SK-N-SH treated with all-trans-retinoic acid at 6 μM for 48 hours (cell line): ENCODE measurements around the gene NUP62CL.

ENCODE experiments used
- ATAC-seq: fragments of 200-7000 bp; cut with Tn5 transposase; 3 replicates; pipeline ENCODE4 v1.9.1; 2020; ENCODE audit warnings: mild to moderate bottlenecking, moderate library complexity
- BACH2 ChIP-seq: fragments of 250-450 bp; sonication (Bioruptor Pico); IDR thresholded peaks from 2 replicates; pipeline ENCODE4 v1.9.0; 2021; ENCODE audit warnings: mild to moderate bottlenecking, borderline replicate concordance
- ESRRG ChIP-seq: fragments of 250-450 bp; sonication (Bioruptor Pico); IDR thresholded peaks from 2 replicates; pipeline ENCODE4 v1.6.1; 2021; ENCODE audit warnings: mild to moderate bottlenecking
- GLIS3 ChIP-seq: fragments of 250-450 bp; sonication (Bioruptor Pico); IDR thresholded peaks from 2 replicates; pipeline ENCODE4 v1.5.0; 2020; ENCODE audit warnings: mild to moderate bottlenecking, moderate library complexity
- ISL1 ChIP-seq: fragments of 250-450 bp; sonication (Bioruptor Pico); IDR thresholded peaks from 2 replicates; pipeline ENCODE4 v2.1.2; 2022; ENCODE audit warnings: mild to moderate bottlenecking, moderate library complexity
- OSR1 ChIP-seq: fragments of 250-450 bp; sonication (Bioruptor Pico); IDR thresholded peaks from 2 replicates; pipeline ENCODE4 v1.8.0; 2022; ENCODE audit warnings: moderate library complexity, mild to moderate bottlenecking, inconsistent platforms
- PPARA ChIP-seq: fragments of 250-450 bp; sonication (Bioruptor Pico); IDR thresholded peaks from 2 replicates; pipeline ENCODE4 v1.5.0; 2020; ENCODE audit warnings: mild to moderate bottlenecking, borderline replicate concordance
- RARB ChIP-seq: fragments of 250-450 bp; sonication (Bioruptor Pico); IDR thresholded peaks from 2 replicates; pipeline ENCODE4 v1.8.0; 2021; ENCODE audit warnings: mild to moderate bottlenecking, moderate library complexity
- SNAI2 ChIP-seq: fragments of 250-450 bp; sonication (Bioruptor Pico); IDR thresholded peaks from 2 replicates; pipeline ENCODE4 v1.5.0; 2020; ENCODE audit warnings: mild to moderate bottlenecking, moderate library complexity
- TCF4 ChIP-seq: fragments of 250-450 bp; sonication (Bioruptor Pico); IDR thresholded peaks from 2 replicates; pipeline ENCODE4 v1.8.0; 2021; ENCODE audit warnings: mild to moderate bottlenecking, moderate library complexity, borderline replicate concordance
- TOX ChIP-seq: fragments of 250-450 bp; sonication (Bioruptor Pico); IDR thresholded peaks from 2 replicates; pipeline ENCODE4 v1.8.0; 2021; ENCODE audit warnings: mild to moderate bottlenecking, moderate library complexity, borderline replicate concordance
- ZC3H10 ChIP-seq: fragments of 250-450 bp; sonication (Bioruptor Pico); IDR thresholded peaks from 2 replicates; pipeline ENCODE4 v1.5.1; 2021; ENCODE audit warnings: mild to moderate bottlenecking, moderate library complexity
- ZFP3 ChIP-seq: fragments of 250-450 bp; sonication (Bioruptor Pico); IDR thresholded peaks from 2 replicates; pipeline ENCODE4 v1.5.0; 2020; ENCODE audit warnings: mild to moderate bottlenecking, moderate library complexity
- ZFP30 ChIP-seq: fragments of 450-650 bp; formaldehyde crosslinking; IDR thresholded peaks from 2 replicates; pipeline ENCODE4 v1.5.0; 2022; ENCODE audit warnings: mild to moderate bottlenecking, moderate library complexity
- ZNF565 ChIP-seq: fragments of 450-650 bp; formaldehyde crosslinking; conservative IDR thresholded peaks from 2 replicates; pipeline ENCODE4 v1.5.0; 2020; ENCODE audit warnings: low read depth, mild to moderate bottlenecking, moderate library complexity
- ZNF70 ChIP-seq: fragments of 450-650 bp; formaldehyde crosslinking; IDR thresholded peaks from 2 replicates; pipeline ENCODE4 v1.5.0; 2020; ENCODE audit warnings: mild to moderate bottlenecking, moderate library complexity
- ZNF8 ChIP-seq: fragments of 450-650 bp; formaldehyde crosslinking; IDR thresholded peaks from 2 replicates; pipeline ENCODE4 v1.5.0; 2020; ENCODE audit warnings: mild to moderate bottlenecking, moderate library complexity
- TF ChIP-seq, protein P1 (sequence below): fragments of 250-450 bp; sonication (Bioruptor Pico); IDR thresholded peaks from 2 replicates; pipeline ENCODE4 v1.5.1; 2020; ENCODE audit warnings: low read depth, mild to moderate bottlenecking, moderate library complexity
- TF ChIP-seq, protein P2 (sequence below): fragments of 250-450 bp; sonication (Bioruptor Pico); IDR thresholded peaks from 2 replicates; pipeline ENCODE4 v1.5.0; 2020; ENCODE audit warnings: mild to moderate bottlenecking, moderate library complexity
- TF ChIP-seq, protein P3 (sequence below): fragments of 250-450 bp; sonication (Bioruptor Pico); IDR thresholded peaks from 2 replicates; pipeline ENCODE4 v1.8.0; 2020; ENCODE audit warnings: mild to moderate bottlenecking, moderate library complexity, borderline replicate concordance
- TF ChIP-seq, protein P4 (sequence below): fragments of 250-450 bp; sonication (Bioruptor Pico); IDR thresholded peaks from 2 replicates; pipeline ENCODE4 v1.5.1; 2021; ENCODE audit warnings: mild to moderate bottlenecking, moderate library complexity
- TF ChIP-seq, protein P5 (sequence below): fragments of 250-450 bp; sonication (Bioruptor Pico); IDR thresholded peaks from 2 replicates; pipeline ENCODE4 v1.8.0; 2021; ENCODE audit warnings: low read depth, mild to moderate bottlenecking, moderate library complexity, borderline replicate concordance

NUP62CL gene

DNA sequence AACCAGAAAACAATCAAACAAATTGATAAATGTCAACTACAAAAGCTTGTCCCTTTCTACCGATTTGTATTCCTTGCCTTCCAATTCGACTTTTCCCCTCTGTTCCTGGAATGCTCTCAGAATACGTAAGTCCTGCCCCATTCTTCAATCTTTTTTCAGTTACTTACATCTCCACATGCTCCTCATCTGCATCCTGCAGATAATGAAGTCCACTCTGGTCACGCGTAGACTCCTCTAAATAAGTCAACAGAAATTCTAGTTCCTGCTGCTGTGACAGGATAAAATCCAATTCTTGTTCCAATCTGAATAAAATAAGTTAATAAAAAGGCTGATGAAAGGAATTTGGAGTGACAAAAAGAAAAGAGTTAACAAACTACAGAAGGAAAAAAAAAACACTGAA, 53.2 kb downstream of the NUP62CL start:
- TF ChIP-seq PPARA (no peak), ZFP3 (CRISPR knock-in tag) (no peak), GLIS3 (CRISPR knock-in tag) (no peak), ZNF565 (no peak), RARB (CRISPR knock-in tag) (no peak)
- no peak for ATAC-seq

DNA sequence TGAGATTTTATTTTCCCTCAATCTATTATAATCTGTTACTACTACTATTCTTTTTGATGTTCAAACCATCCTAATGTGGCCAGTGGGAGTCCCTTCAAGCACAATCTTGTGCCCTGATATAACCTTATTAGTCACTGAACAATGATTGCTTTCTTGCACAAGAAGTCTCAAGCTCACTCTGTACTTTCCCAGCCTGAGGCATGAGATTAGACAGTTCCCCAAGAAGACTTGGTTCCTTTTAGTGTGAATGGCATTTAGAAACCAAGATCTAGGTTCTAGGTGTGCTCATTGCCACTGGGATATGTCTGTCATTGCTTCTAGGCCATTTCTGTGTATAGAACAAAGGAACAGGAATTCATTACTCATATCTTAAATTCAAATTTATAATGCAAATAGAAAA, 59.6 kb downstream of the NUP62CL start:
- TF ChIP-seq BACH2 (CRISPR knock-in tag) (no peak), ZFP30 (no peak), ZNF8 (no peak), ZNF565 (no peak), ZFP3 (CRISPR knock-in tag) (no peak), TCF4 (CRISPR knock-in tag) (no peak), RARB (CRISPR knock-in tag) (no peak), ESRRG (CRISPR knock-in tag) (no peak), SNAI2 (CRISPR knock-in tag) (no peak), ISL1 (CRISPR knock-in tag) (no peak), ZNF70 (no peak), TOX (no peak), OSR1 (CRISPR knock-in tag) (no peak), ZC3H10 (CRISPR knock-in tag) (no peak)
- TF ChIP-seq, protein P1, sequence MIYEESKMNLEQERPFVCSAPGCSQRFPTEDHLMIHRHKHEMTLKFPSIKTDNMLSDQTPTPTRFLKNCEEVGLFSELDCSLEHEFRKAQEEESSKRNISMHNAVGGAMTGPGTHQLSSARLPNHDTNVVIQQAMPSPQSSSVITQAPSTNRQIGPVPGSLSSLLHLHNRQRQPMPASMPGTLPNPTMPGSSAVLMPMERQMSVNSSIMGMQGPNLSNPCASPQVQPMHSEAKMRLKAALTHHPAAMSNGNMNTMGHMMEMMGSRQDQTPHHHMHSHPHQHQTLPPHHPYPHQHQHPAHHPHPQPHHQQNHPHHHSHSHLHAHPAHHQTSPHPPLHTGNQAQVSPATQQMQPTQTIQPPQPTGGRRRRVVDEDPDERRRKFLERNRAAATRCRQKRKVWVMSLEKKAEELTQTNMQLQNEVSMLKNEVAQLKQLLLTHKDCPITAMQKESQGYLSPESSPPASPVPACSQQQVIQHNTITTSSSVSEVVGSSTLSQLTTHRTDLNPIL (CRISPR knock-in tag): no peak
- TF ChIP-seq, protein P2, sequence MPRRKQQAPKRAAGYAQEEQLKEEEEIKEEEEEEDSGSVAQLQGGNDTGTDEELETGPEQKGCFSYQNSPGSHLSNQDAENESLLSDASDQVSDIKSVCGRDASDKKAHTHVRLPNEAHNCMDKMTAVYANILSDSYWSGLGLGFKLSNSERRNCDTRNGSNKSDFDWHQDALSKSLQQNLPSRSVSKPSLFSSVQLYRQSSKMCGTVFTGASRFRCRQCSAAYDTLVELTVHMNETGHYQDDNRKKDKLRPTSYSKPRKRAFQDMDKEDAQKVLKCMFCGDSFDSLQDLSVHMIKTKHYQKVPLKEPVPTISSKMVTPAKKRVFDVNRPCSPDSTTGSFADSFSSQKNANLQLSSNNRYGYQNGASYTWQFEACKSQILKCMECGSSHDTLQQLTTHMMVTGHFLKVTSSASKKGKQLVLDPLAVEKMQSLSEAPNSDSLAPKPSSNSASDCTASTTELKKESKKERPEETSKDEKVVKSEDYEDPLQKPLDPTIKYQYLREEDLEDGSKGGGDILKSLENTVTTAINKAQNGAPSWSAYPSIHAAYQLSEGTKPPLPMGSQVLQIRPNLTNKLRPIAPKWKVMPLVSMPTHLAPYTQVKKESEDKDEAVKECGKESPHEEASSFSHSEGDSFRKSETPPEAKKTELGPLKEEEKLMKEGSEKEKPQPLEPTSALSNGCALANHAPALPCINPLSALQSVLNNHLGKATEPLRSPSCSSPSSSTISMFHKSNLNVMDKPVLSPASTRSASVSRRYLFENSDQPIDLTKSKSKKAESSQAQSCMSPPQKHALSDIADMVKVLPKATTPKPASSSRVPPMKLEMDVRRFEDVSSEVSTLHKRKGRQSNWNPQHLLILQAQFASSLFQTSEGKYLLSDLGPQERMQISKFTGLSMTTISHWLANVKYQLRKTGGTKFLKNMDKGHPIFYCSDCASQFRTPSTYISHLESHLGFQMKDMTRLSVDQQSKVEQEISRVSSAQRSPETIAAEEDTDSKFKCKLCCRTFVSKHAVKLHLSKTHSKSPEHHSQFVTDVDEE (CRISPR knock-in tag): no peak
- TF ChIP-seq, protein P3, sequence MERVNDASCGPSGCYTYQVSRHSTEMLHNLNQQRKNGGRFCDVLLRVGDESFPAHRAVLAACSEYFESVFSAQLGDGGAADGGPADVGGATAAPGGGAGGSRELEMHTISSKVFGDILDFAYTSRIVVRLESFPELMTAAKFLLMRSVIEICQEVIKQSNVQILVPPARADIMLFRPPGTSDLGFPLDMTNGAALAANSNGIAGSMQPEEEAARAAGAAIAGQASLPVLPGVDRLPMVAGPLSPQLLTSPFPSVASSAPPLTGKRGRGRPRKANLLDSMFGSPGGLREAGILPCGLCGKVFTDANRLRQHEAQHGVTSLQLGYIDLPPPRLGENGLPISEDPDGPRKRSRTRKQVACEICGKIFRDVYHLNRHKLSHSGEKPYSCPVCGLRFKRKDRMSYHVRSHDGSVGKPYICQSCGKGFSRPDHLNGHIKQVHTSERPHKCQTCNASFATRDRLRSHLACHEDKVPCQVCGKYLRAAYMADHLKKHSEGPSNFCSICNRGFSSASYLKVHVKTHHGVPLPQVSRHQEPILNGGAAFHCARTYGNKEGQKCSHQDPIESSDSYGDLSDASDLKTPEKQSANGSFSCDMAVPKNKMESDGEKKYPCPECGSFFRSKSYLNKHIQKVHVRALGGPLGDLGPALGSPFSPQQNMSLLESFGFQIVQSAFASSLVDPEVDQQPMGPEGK (CRISPR knock-in tag): no peak
- TF ChIP-seq, protein P4, sequence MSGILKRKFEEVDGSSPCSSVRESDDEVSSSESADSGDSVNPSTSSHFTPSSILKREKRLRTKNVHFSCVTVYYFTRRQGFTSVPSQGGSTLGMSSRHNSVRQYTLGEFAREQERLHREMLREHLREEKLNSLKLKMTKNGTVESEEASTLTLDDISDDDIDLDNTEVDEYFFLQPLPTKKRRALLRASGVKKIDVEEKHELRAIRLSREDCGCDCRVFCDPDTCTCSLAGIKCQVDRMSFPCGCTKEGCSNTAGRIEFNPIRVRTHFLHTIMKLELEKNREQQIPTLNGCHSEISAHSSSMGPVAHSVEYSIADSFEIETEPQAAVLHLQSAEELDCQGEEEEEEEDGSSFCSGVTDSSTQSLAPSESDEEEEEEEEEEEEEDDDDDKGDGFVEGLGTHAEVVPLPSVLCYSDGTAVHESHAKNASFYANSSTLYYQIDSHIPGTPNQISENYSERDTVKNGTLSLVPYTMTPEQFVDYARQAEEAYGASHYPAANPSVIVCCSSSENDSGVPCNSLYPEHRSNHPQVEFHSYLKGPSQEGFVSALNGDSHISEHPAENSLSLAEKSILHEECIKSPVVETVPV (CRISPR knock-in tag): no peak
- ATAC-seq: no peak

DNA sequence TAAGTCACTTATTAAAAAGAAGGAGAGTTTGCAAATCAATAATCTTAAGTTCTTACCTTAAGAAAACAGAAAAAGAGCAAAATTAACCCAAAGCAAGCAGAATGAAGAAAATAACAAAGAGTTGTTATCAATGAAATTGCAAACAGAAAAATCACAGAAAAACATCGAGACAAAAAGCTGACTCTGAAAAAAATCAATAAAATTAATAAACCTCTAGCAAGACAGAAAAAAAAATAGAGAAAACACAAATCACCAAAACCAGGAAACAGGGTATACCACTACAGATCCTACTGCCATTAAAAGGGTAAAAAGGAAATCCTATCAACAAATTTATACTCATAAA, 70.3 kb downstream of the NUP62CL start:
- TF ChIP-seq ISL1 (CRISPR knock-in tag): no peak
- TF ChIP-seq, protein P5, sequence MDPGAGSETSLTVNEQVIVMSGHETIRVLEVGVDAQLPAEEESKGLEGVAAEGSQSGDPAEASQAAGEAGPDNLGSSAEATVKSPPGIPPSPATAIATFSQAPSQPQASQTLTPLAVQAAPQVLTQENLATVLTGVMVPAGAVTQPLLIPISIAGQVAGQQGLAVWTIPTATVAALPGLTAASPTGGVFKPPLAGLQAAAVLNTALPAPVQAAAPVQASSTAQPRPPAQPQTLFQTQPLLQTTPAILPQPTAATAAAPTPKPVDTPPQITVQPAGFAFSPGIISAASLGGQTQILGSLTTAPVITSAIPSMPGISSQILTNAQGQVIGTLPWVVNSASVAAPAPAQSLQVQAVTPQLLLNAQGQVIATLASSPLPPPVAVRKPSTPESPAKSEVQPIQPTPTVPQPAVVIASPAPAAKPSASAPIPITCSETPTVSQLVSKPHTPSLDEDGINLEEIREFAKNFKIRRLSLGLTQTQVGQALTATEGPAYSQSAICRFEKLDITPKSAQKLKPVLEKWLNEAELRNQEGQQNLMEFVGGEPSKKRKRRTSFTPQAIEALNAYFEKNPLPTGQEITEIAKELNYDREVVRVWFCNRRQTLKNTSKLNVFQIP: no peak
- no peak for TF ChIP-seq ZFP30
- TF ChIP-seq, protein P2 (CRISPR knock-in tag): no peak
- TF ChIP-seq, protein P3 (CRISPR knock-in tag): no peak
- TF ChIP-seq ZNF565: no peak
- no peak for ATAC-seq
